HG02973 (cell line): Measurements from ENCODE around the gene HPCAL1.

Experiments
- ATAC-seq: cut with Tn5 transposase; IDR thresholded peaks from one replicate; pipeline ENCODE4 v1.9.1; 2021; ENCODE audit warnings: moderate library complexity; ENCODE audit not compliant: unreplicated experiment

HPCAL1 gene

DNA sequence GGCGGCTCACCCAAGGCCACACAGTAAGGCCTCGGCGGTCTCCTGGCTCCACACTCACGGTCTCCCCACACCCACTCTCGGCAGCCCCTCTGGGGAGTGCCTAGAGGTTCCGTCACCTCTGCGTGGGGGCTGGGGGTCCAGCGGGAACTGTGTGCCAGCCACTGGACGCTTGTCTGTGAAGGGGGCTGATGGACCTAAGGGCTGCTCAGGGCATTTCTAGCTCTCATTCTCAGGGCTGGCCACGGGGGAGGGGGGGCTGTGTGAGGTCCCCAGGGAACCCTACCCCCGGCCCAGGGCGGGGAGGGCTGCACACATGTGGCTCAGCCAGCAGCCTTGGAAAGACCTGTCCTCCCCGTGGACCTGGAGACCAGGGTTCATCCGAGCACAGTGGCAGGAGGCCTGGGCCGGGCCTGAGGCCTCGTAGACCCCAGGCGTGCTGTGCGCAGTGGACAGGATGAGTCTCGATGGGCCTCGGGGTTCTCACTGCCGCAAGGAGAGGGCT lies 172.6 kb downstream of the HPCAL1 start:
- ATAC-seq, result no peak

DNA sequence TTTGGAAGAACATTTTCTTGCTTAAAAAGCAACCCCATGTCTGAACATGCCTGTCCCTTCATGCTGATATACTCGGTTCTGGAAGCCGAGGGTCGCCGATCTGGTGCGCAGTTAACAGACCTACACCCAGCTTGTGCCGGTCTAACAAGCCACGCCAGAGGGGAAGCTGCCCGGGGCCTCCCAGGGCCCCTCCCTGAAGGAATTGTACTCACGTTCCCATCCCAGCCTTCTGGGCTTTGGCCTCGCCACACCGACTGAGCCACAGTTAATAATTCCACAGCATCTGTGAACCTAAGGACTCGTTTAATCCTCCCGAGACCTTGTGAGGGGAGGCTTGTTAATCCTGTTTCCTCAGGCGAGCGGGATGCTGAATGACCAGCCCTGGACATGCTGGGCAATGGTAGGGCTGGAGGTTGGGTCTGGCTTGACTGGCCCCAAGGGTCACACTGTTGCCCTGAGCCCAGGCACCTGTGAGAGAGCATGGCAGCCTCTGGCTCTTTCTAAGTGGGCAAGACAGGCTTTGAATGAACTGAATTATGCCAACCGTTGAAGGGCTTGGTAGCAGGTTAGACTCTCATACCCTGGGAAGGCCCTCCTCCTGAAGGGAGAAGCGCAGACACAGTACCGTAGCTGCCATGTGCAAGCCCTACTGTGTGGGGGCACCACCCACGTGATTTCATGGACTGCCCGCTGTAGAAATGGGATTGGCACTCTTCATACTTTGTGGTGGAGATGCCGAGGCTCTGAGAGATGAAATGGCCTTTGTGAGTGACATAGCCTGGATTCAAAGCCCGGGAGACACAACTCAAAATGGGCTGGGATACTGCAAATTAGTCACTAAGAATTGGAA lies 173.3 kb downstream of the HPCAL1 start:
- ATAC-seq, result no peak

DNA sequence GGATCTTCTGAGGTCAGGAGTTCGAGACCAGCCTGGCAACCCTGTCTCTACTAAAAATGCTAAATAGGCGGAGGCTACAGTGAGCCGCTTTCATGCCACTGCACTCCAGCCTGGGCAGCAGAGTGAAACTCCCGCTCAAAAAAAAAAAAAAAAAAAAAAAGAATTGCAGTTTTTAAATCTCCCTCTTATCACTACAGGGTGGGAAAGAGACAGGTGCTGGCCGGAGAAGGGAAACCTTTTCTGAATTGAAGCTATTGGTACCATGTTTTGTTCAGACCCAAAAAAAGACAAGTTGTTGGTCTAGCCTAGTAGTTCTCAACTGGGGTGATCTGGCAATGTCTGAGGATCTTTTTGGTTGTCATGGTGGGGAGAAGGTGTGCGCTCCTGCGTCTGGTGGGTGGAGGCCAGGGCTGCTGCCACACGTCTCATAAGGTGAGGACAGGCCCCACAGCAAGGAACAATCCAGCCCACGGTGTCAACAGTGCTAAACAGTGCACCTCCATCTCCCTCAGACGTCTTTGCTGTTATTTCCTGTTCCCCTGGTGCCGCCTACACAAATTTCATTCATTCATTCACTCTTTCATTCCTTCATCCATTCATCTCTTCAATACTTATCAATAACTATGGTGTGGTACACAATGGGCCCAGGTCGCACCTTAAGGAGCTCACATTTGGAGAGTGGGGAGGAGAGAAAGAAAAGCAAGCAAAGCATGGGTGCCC lies 174.2 kb downstream of the HPCAL1 start:
- no peak for ATAC-seq
